Measurements from ENCODE around the gene RUBCN.

The RUBCN gene

GRCh38 chr3:197736491-197737318 is at the start of gene RUBCN:
Gene RUBCN, minus strand, starts transcription at chr3:197736904. Its CDS starts 185 bp downstream, at chr3:197736719.
- DNase-seq, result peak; percentile 93 to 98

DNA sequence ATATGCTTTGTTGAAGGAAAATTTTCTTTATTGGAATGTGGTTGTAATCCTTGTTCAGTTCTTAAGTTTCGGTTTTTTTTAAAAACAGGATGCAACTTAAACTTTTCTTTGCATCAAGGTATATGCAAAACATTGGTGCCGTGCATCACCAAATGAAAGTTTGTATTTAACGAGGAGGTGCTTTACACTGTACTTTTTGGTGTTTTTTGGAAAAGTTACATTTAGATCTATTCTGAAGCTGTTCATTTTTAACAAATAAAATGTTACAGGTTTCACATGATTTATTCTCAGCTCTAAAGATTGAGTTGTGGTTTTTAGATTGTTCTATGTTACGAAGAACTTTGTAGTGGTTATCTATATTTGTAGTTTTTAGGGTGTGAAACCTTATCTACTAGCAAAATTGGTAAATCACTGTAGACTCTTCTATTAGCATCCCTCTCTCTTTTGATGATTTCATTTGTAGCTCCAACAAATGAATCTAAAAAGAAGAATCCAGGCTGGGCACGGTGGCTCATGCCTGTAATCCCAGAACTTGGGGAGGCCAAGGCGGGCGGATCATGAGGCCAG is 47.4 kb upstream of the RUBCN start:
- no peak for DNase-seq

GRCh38 chr3:197782230-197782629 is 45.5 kb upstream of the RUBCN start:
- no peak for DNase-seq

GRCh38 chr3:197775317-197775716 is 38.6 kb upstream of the RUBCN start:
- no peak for DNase-seq

- no peak for DNase-seq
Measured at GRCh38 chr3:197761784-197762183, 25.1 kb upstream of the RUBCN start.

- DNase-seq, result no peak
Measured at GRCh38 chr3:197758512-197758911, 21.8 kb upstream of the RUBCN start.

- DNase-seq, result no peak
Measured at GRCh38 chr3:197756704-197757103, 20.0 kb upstream of the RUBCN start.

DNA sequence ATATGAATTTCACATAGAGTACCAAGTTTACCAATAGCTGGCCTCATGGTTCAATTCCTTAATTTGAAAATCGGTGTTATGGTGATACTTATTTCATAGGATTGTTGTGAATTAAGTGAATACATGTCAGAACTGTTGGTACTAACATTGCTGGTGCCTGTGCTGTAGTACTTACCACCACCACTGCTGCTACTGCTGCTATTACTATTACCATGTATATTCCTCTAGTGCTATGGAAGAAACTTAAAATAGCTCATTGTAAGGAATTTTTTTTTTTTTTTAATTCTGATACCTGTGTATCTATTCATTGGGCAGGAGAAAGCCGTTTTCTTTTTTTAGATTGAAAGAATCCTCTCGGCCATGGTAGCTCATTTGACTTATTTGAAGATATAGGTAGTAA is 16.6 kb upstream of the RUBCN start:
- no peak for DNase-seq

DNA sequence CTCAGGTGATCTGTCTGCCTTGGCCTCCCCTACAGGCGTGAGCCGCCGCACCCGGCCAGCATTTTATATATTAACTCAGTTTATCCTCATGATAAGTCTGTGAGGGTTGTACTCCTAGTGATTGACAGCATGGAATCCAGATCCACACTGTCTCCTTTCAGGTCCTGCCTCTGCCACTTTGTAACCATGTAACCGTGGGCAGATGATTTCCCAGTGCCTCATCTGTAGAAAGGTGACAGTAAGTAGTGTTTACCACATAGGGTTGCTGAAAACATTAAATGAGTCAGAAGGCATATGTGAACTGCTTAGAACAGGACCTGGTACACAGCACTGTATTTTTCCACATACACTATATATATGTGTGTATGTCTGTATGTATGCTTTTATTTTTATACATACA is 15.4 kb upstream of the RUBCN start:
- no peak for DNase-seq

DNA sequence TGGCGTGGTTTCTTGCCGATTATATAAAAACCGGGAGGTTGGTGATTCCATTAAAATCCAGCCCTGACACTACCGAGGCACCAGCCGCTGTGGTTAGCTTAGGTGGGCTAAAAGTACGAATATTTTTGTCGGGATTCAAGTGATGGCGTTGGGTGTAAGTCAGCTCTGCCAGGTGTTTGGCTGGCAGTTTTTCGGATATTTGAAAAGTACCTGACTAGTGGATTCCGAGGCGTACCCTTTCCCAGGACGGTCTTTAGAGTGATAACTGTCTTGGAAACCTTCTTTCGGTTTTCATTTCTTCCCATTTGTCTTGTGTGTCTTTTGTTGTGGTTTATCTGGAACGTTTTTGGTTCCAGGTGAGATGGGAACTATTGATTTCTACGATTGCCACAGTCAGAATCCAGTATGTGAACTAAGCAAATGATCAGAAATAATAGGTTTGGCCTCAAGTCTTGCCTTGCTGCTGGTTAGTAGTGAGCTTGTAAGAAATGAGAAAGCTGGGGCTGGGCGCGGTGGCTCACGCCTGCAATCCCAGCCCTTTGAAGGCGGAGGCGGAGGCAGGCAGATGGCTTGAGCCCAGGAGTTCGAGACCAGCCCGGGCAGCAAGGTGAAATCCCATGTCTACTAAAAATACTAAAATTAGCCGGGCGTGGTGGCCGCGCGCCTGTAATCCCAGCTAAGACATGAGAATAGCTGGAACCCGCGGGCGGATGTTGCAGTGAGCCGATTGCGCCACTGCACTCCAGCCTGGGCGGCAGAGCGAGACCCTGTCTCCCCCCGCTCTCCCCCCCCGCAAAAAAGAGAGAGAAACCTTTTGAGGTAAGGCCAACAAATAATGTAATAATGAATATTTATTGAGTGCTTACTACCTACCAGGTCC is 14.4 kb upstream of the RUBCN start:
- no peak for DNase-seq

DNA sequence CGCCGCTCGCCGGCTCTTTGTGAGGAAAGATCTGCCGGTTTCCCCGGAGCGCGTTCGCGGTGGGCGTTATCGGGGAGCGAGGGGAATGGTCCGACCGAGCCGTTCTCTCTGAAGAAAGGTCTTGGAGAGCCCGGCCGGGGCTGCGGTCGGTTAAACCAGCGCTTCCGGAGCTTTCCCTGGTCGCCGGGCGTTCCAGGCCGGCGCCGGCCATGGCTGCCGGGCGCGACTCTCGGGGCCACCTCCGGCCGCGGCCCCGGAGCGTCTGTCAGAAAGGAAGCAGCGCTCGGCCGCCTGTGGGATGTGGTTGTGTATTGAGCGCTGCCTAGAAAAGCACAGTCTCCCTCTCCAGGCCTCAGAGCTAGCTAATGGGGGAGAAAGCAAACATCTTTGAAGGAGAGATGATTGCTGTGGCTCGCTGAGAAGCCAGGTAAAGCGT is 13.7 kb upstream of the RUBCN start:
- peak in 1 of 2 experiments; percentile 26 for DNase-seq

- DNase-seq, result peak; percentile 47 to 93
Measured at GRCh38 chr3:197749601-197750395, 13.1 kb upstream of the RUBCN start, which contains the start of gene FYTTD1. Gene FYTTD1, plus strand, starts transcription at chr3:197749883. Its CDS starts 89 bp downstream, at chr3:197749972.

DNA sequence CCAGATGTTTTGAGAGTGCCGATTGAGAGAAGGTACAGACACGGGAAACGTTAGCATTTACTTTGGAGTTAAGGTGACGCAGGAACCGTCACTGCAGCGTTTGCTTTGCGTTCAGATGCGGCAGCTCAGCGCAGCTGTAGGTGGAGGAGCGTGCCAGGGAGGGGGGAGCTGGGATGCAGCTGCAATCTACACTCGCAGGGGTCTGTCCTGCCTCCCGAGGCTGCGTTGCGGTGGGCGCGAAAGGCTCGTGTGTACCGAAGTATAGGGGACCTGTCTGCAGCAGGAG is 12.6 kb upstream of the RUBCN start:
- peak; percentile 47 to 61 for DNase-seq

DNA sequence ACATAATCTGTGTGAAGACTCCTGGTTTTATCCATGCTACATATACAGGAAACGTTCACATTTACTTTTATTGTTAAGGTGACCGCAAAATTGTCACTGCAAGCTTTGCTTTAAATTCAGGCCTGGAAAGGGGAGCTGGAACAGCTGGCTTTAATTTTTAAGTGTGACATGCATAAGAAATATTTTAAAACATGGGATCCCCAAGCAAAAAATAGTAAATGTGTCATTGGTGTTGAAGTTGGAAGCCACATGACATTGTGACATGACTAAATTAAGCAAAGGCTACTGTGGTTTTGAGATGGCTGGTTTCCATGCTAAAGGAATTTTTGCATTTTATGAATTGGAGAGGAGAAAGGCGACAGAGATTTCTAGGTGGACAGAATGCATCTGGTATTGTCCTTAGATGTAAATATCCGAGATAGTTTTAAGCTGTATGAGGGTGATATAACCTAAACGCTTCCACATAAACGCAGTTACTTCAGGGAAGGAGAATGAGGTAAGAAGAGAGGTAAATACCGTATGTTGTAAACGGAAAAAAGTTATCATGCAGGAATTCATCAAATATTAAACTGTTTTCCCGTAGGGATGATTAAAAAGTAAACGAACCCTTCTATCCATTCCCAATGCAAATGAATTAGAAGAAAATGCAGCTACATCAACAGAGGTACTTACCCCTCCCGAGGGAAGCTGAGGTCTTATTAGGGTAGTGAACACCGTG is 12.1 kb upstream of the RUBCN start:
- DNase-seq, result no peak

GRCh38 chr3:197746801-197747237 is 10.1 kb upstream of the RUBCN start:
- DNase-seq, result peak in 1 of 2 experiments; percentile 15

- DNase-seq, result no peak
Measured at GRCh38 chr3:197746209-197746608, 9.5 kb upstream of the RUBCN start.

DNA sequence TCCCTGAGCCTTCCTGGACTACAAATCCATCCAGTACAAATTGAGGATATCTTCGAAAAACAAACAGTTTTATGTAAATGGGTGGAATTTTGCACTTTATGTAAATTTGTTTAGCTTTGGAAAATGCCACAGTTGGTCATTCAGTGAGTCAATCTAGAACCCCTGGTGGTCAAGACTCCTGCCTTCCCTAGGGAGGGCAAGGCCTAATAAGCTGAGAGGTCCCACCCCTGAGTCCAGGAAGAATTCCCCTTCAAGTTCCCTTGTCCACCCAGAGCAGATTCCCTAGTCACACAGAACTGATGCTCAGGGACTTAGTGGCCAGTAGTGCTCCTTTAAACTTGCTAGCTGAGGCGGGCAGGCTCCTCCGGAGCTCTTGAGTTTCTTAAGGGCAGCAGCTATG is 6.1 kb upstream of the RUBCN start:
- no peak for DNase-seq

- no peak for DNase-seq
Measured at GRCh38 chr3:197737749-197738462, 1.2 kb upstream of the RUBCN start.

GRCh38 chr3:197737319-197737649 is 580 bp upstream of the RUBCN start:
- no peak for DNase-seq

DNA sequence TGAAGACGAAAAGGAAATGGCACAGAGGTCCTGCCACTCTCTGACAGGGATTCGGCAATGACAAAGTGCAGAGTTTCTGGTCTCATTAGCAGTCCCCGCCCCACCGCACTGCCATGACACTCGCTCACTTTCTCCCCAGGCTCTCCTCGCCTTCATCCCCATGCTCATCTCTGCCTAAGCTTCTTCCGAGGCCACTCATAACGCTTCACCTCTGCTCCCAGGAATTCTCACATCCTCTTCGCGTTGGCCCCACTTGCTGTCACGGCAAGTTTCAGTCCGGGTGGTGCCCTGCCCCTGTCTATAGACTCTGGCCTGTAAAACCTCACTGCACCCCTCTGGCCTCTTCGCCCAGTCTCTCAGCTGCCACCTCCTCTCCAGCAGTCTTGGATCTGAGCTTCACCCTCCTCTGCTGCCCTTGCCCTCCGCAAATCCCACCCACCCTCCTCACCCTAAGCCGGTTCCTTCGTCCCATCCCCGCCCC is 654 bp downstream of the RUBCN start:
- no peak for DNase-seq

DNA sequence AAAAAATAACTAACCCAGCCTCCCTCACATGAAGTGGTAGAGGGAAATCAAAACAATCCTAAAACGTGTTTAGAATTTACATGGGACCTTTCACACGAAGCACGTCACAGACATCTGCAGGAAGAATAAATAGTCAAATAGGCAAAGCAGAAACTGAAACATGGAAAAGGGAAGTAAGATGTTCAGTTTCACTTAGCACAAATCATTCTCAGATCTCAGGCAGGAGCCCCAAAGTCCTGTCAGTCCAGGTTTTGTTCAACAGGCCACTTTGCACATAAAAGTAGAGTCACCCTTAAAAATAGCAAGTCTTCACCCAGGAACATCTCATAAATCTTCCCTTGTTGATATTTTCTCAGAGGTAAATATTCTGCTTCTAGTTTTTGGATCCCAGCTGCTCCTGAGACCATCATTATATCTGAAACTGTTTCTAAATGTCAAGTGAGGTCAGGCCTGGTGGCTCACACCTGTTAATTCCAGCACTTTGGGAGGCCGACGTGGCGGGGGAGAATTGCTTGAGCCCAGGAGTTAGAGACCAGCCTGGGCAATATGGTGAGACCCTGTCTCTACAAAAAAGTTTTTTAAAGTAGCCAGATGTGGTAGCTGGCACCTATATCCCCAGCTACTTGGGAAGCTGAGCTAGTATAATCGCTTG is 1.9 kb downstream of the RUBCN start:
- DNase-seq, result no peak

Measured in NCI-H446 (cell line).